ENCODE measurements around the gene ATP8B4. TPM values are rescaled to one million over a fixed set of nuclear protein-coding genes. Genes with fewer than 3 reads are reported as not detected.

ATP8B4 gene
- total RNA-seq, 1 donor from 2014 or later, result 9.8 TPM

DNA sequence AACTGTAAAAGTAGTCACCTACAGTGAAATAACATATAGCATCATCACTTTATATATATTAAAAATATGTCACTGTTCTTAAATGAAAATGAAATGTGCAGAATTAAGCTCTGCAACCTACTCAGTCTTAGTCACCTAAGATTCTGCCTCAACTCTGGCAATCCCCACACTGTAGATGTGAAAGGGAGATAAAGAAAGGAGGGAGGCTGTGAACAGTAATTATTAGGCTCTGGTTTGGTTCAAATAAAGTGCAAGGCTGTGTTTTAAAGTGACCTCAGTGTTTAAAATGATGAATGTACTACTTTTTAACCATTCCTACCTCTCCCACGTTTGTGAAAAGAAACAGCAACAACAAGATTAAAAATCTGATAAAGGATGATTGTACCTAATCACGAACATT, 72.2 kb downstream of the ATP8B4 start:
- Histone ChIP-seq H3K27ac (no peak overlapping the region), H3K4me1 (no peaks in the 10 kb centered on the region), H3K9me3 (no peaks in the 10 kb centered on the region), H3K36me3 (no peaks in the 10 kb centered on the region), H3K27me3 (no peaks in the 10 kb centered on the region), H3K4me3 (no peak overlapping the region)
- DNase-seq (ENCODE audit: extremely low spot score in 2 of 2), result no peak
- TF ChIP-seq POLR2A (IDR thresholded peaks at IDR 0.05) (no peak), POLR2AphosphoS5 (IDR thresholded peaks at IDR 0.05; ENCODE audit: insufficient read depth in 1 of 2, low read depth in 1 of 2) (no peak)
- TF ChIP-seq, protein P1, sequence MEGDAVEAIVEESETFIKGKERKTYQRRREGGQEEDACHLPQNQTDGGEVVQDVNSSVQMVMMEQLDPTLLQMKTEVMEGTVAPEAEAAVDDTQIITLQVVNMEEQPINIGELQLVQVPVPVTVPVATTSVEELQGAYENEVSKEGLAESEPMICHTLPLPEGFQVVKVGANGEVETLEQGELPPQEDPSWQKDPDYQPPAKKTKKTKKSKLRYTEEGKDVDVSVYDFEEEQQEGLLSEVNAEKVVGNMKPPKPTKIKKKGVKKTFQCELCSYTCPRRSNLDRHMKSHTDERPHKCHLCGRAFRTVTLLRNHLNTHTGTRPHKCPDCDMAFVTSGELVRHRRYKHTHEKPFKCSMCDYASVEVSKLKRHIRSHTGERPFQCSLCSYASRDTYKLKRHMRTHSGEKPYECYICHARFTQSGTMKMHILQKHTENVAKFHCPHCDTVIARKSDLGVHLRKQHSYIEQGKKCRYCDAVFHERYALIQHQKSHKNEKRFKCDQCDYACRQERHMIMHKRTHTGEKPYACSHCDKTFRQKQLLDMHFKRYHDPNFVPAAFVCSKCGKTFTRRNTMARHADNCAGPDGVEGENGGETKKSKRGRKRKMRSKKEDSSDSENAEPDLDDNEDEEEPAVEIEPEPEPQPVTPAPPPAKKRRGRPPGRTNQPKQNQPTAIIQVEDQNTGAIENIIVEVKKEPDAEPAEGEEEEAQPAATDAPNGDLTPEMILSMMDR (IDR thresholded peaks at IDR 0.05), result no peak
- intact Hi-C loops (cut with DNase I), result no loop called here

DNA sequence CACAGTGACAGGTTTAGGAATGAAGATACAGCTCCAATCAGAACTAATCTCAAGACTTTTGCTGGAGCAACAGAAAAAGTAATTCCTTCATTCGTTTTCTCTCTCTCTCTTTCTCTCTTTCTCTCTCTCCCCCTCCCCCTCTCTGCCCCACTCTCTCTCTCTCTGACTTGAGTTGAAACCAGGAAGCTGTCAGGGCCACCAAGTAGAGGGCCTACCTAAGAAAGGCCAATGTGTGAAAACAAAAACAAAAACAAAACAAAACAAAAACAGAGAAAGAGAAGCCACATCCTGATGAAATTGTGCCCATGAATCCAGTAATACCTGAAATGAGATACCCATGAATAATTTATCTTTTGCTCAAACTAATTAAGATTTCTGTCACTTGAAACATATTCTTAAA, 72.9 kb downstream of the ATP8B4 start:
- Histone ChIP-seq H3K4me1 (no peaks in the 10 kb centered on the region), H3K9me3 (no peaks in the 10 kb centered on the region), H3K36me3 (no peaks in the 10 kb centered on the region), H3K27ac (no peak overlapping the region), H3K27me3 (no peaks in the 10 kb centered on the region), H3K4me3 (no peak overlapping the region)
- intact Hi-C loops (cut with DNase I), result no loop called here
- TF ChIP-seq, protein P1 (IDR thresholded peaks at IDR 0.05), result no peak
- TF ChIP-seq POLR2A (IDR thresholded peaks at IDR 0.05) (no peak), POLR2AphosphoS5 (IDR thresholded peaks at IDR 0.05; ENCODE audit: insufficient read depth in 1 of 2, low read depth in 1 of 2) (no peak)
- no peak for DNase-seq (ENCODE audit: extremely low spot score in 2 of 2)

DNA sequence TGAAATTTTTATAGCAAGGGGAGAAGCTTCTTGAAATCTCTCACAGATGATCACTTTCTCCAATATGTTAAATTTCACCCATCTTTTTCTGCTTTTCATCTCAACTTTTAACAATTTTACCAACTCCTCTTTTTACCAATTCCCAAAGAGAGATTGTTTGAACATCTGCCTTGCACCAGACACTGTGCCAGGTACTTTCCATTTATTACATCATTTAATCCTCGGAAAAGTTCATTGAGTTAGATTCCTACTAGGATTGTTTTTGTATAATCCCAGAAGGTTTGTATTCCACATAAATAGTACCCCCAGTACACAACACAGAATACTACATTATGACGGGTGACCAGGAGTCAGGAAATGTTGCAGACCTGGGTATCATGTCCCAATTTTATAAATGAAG, 74.1 kb downstream of the ATP8B4 start:
- intact Hi-C loops (cut with DNase I), result no loop called here
- DNase-seq (ENCODE audit: extremely low spot score in 2 of 2), result no peak
- Histone ChIP-seq H3K36me3 (no peaks in the 10 kb centered on the region), H3K9me3 (no peaks in the 10 kb centered on the region), H3K4me3 (no peak overlapping the region), H3K4me1 (no peaks in the 10 kb centered on the region), H3K27ac (no peak overlapping the region), H3K27me3 (no peaks in the 10 kb centered on the region)
- TF ChIP-seq, protein P1 (IDR thresholded peaks at IDR 0.05), result no peak
- TF ChIP-seq POLR2A (IDR thresholded peaks at IDR 0.05) (no peak), POLR2AphosphoS5 (IDR thresholded peaks at IDR 0.05; ENCODE audit: insufficient read depth in 1 of 2, low read depth in 1 of 2) (no peak)

DNA sequence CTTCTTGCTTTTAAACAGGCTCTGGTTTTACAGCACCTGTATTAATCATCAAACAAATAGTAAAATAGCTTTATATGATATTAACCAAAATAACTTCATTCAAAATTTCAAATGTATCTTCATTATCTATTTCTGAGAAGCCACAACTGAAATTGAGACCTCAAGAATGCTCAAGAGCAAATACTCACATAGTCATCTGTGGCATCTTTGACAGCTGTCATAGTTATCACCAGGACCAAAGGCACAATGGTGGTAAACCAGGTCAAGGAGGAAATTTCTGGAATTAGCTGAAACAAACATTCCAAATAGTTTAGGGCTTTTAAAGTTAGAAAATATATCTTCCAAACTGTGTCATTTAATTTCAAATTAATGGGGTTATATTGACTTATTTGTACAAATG, 74.6 kb downstream of the ATP8B4 start:
- Histone ChIP-seq H3K9me3 (no peaks in the 10 kb centered on the region), H3K27me3 (no peaks in the 10 kb centered on the region), H3K27ac (no peak overlapping the region), H3K4me3 (no peak overlapping the region), H3K36me3 (no peaks in the 10 kb centered on the region), H3K4me1 (no peaks in the 10 kb centered on the region)
- intact Hi-C loops (cut with DNase I), result no loop called here
- TF ChIP-seq, protein P1 (IDR thresholded peaks at IDR 0.05), result no peak
- TF ChIP-seq POLR2A (IDR thresholded peaks at IDR 0.05) (no peak), POLR2AphosphoS5 (IDR thresholded peaks at IDR 0.05; ENCODE audit: insufficient read depth in 1 of 2, low read depth in 1 of 2) (no peak)
- no peak for DNase-seq (ENCODE audit: extremely low spot score in 2 of 2)

DNA sequence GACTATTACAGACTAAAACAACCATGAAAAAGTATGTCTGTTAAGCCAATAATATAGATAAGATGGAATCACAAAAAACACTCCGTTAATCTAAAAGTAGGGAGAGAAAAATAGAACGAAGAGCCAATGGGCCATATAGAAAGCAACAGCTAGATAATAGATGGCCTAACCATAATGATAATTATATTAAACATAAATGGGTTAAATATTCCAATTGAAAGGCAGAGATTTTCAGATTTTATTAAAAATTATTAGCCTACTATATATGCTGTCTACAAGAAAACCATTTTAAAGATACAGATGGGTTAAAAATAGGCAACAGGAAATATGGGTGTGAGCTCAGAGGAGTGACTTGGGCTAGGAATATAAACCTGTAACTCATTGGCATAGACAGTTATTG, 76.3 kb downstream of the ATP8B4 start:
- intact Hi-C loops (cut with DNase I), result no loop called here
- no peaks in the 10 kb centered on the region for H3K36me3 ChIP-seq
- no peak for TF ChIP-seq POLR2AphosphoS5 (IDR thresholded peaks at IDR 0.05; ENCODE audit: insufficient read depth in 1 of 2, low read depth in 1 of 2)
- TF ChIP-seq, protein P1 (IDR thresholded peaks at IDR 0.05), result no peak
- no peak for TF ChIP-seq POLR2A (IDR thresholded peaks at IDR 0.05)

More for the DNA sequence above, 76.3 kb downstream of the ATP8B4 start:
- Histone ChIP-seq H3K4me1 (no peaks in the 10 kb centered on the region), H3K9me3 (no peaks in the 10 kb centered on the region), H3K27me3 (no peaks in the 10 kb centered on the region), H3K27ac (no peak overlapping the region), H3K4me3 (no peak overlapping the region)
- DNase-seq (ENCODE audit: extremely low spot score in 2 of 2), result no peak
